ENCODE measurements around the gene UQCR10. TPM values are rescaled to one million over a fixed set of nuclear protein-coding genes. Genes with fewer than 3 reads are reported as not detected.

The UQCR10 gene
- total RNA-seq, 2 donors from 2014 or later: 125 to 137 TPM

- Histone ChIP-seq H3K27ac (peak overlapping the region; percentile 59 to 68), H3K9me3 (no peaks in the 10 kb centered on the region), H3K36me3 (peaks cover 84% of the 10 kb centered on the region), H3K4me3 (no peak overlapping the region), H3K27me3 (no peaks in the 10 kb centered on the region), H3K4me1 (peaks cover 0 to 50% of the 10 kb centered on the region in 2 donors)
- no peak for TF ChIP-seq CTCF (IDR thresholded peaks at IDR 0.05)
- DNase-seq (ENCODE audit: low spot score): no peak
These were observed 34.6 kb downstream of the UQCR10 start for GRCh38 chr22:29801796-29802195.

GRCh38 chr22:29803190-29803589 is 36.0 kb downstream of the UQCR10 start:
- no peak for DNase-seq (ENCODE audit: low spot score)
- no peak overlapping the region for H3K4me3 ChIP-seq
- H3K9me3 ChIP-seq: no peaks in the 10 kb centered on the region
- H3K27me3 ChIP-seq: no peaks in the 10 kb centered on the region
- TF ChIP-seq CTCF (IDR thresholded peaks at IDR 0.05): no peak
- peaks cover 0 to 40% of the 10 kb centered on the region in 2 donors for H3K4me1 ChIP-seq
- peaks cover 89% of the 10 kb centered on the region for H3K36me3 ChIP-seq
- H3K27ac ChIP-seq: no peak overlapping the region

GRCh38 chr22:29804985-29805384 is 37.8 kb downstream of the UQCR10 start:
- H3K27me3 ChIP-seq: no peaks in the 10 kb centered on the region
- no peak for DNase-seq (ENCODE audit: low spot score)
- TF ChIP-seq CTCF (IDR thresholded peaks at IDR 0.05): no peak
- no peak overlapping the region for H3K27ac ChIP-seq
- H3K4me3 ChIP-seq: no peak overlapping the region
- no peaks in the 10 kb centered on the region for H3K9me3 ChIP-seq
- H3K36me3 ChIP-seq: peaks cover 84% of the 10 kb centered on the region
- peaks cover 0 to 22% of the 10 kb centered on the region in 2 donors for H3K4me1 ChIP-seq

- no peak overlapping the region for H3K27ac ChIP-seq
- no peaks in the 10 kb centered on the region for H3K27me3 ChIP-seq
- no peak overlapping the region for H3K4me3 ChIP-seq
- no peaks in the 10 kb centered on the region for H3K9me3 ChIP-seq
- DNase-seq (ENCODE audit: low spot score): no peak
- H3K36me3 ChIP-seq: peaks cover 82% of the 10 kb centered on the region
- TF ChIP-seq CTCF (IDR thresholded peaks at IDR 0.05): no peak
- H3K4me1 ChIP-seq: peaks cover 0 to 10% of the 10 kb centered on the region in 2 donors
These were observed 39.0 kb downstream of the UQCR10 start for GRCh38 chr22:29806196-29806595.

DNA sequence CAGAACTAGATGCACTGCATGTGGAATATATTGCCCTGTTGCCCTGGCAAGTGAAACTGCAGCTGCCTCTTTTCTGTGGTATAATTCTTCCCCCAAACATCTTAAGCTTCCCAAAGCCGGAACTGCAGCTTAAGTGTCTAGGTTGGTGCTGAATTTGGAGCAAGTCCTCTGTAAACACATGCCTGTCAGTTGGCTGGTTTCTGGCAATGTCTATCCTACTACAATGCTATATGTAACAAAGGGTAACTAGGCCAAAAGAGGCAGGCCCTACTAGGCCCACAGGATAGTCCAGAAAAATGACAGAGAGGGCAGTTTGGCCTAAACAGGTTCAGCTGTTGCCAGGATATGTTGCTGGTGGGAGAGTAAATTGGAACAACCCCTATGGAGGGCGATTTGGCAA is 43.0 kb downstream of the UQCR10 start:
- peaks cover 85% of the 10 kb centered on the region for H3K36me3 ChIP-seq
- H3K4me1 ChIP-seq: no peaks in the 10 kb centered on the region
- no peaks in the 10 kb centered on the region for H3K27me3 ChIP-seq
- DNase-seq (ENCODE audit: low spot score): no peak
- H3K27ac ChIP-seq: no peak overlapping the region
- H3K9me3 ChIP-seq: no peaks in the 10 kb centered on the region
- H3K4me3 ChIP-seq: no peak overlapping the region
- no peak for TF ChIP-seq CTCF (IDR thresholded peaks at IDR 0.05)

- H3K27ac ChIP-seq: no peak overlapping the region
- TF ChIP-seq CTCF (IDR thresholded peaks at IDR 0.05): no peak
- peaks cover 75% of the 10 kb centered on the region for H3K36me3 ChIP-seq
- no peak overlapping the region for H3K4me3 ChIP-seq
- no peak for DNase-seq (ENCODE audit: low spot score)
- no peaks in the 10 kb centered on the region for H3K9me3 ChIP-seq
- peaks cover 0 to 11% of the 10 kb centered on the region in 2 donors for H3K4me1 ChIP-seq
- no peaks in the 10 kb centered on the region for H3K27me3 ChIP-seq
These were observed 44.2 kb downstream of the UQCR10 start for GRCh38 chr22:29811377-29811776.
